Activated CD4-positive, CD25-positive, alpha-beta regulatory T cell treated with anti-CD3 and anti-CD28 coated beads, Interleukin-2, amount 50 U/mL, for 16 hours (primary cell): Measurements from ENCODE around the gene EGR2.

Experiments
- DNase-seq: peaks from one replicate; pipeline ENCODE4 v3.0.0-alpha.2; 2020; ENCODE audit warnings: low read depth, low spot score

The EGR2 gene

DNA sequence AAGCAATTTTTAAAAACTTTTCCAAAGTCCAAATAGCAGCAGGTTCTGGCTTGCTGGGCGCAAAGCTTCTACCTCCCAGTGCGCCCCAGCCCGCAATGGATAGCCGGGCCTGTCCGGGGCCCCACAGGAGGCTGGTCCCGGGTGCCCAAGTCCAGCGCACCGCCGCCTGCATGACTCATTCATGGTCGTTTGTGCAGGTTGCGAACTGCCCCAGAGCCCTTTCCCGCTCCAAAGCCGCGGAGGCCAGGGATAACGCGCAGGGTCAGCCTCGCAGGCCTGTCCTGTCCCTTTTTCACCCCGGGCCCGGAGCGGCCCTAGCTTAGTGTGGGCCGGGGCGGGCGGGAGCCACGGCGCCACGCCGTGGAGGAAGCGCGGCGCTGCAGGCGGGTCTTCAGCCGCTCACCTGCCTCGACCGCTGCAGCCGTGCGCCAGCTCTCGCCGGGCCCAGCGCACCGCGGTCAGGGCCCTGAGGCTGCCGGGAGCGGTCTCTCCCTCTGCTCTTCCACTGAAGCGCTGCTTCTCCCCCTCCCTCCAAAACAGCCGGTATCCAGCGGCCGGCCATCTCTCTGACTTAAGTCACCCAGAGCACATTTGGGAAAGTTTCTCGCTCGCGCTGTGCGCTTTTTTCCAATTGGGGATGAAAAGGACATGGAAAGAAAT lies 1.7 kb upstream of the EGR2 start:
- DNase-seq = no peak

DNA sequence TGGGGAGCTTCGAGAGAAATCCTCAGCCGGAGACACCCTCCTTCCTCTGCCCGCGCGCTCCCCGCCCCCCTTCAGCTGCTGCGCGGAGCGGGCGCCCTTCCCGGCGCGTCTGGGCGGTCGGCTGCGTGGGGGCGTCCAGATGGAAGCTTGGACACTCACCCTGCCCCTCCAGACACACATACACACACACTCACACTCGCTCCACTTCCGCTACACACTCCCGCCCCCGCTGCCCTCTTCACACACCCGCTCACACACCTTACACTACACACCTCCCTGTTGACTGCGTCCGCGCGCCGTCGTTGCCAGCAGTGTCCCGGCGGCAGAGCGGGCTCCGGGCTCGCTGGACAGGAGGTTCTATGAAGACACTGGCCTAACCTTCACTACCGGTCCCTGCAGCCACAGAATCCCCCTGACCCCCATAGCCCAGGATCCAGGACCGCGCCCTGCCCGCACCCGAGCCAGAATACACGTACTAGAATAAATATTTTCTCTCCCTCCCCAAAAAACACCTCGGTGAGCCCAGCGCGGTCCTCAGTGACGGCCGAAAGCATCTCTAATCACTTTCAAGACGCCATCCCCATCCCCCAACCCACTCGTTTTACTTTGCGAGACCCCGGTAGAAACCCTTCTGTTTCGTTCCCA lies 1.1 kb upstream of the EGR2 start:
- no peak for DNase-seq

DNA sequence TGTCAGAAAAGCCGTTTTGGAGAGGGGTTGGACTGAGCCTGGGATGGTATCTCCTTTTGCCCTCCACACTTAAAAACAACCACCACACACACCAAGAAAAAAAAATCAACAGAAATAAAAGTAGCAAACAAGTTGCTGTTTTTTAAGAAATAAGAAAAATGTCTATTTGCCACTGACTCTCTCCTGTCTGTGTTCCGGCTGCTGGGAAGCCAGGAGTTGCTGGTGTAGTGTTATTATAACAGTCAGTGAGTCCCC lies 163 bp downstream of the EGR2 start:
- DNase-seq = no peak

DNA sequence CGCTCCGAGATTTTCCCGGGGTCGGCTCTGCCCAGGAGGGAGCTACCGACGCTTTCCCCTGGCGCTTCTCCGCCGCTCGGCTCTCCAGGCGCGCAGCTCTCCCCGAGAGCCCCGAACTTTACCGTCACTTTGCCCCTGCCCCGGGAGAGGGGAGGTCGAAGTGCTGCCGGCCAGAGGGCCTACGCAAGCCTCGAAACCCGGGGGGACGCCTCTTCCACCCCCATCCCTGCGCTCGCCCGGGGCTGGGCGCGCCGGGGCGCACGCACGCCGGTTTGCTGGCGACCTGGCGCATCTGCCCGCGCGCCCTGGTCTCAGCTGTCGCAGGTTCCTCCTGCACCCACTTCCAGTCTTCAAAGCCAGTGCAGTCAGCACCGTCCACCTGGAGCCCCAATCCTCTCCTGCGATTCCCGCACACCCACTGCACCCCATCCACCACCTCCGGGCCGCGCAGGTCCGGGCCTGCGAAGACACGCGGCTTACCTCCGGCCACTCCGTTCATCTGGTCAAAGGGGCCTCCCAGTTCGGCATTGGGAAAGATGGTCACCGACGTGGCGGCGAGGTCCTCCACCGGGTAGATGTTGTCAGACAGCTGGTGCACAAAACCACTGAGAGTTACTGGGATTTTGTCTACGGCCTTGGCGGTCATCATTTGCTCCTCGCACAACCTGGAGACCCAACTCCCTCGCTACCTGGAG lies 638 bp downstream of the EGR2 start:
- no peak for DNase-seq

DNA sequence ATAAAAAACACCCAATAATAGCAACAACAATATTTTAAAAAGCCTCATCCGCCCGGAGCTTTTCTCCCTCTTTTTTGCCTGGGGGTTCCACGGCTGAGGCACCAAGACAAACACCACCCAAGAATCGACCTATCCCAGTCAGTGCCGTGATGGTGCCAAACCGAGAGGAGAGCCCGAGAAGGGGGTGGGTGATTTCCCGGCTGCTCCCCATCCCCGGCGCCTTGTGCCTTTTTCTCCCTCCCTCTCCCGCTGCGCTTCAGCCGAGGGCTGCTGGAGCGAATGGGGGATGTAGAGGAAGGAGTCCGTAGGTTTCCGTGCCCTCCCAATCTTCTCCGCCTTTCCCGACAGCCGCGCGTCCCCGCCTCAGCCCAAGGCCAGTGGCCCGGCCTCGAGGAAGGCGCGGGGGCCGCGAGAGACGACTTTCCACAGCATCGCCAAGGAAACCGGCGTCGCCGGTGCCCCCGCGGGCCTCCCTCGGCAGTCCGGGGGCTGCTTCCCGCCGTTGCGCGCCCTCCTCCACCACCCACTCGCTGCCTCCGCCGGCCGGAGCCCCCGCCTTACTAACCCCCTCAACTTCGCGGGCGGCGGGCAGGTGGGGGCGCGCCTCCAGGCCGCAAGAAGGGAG lies 1.3 kb downstream of the EGR2 start:
- no peak for DNase-seq

DNA sequence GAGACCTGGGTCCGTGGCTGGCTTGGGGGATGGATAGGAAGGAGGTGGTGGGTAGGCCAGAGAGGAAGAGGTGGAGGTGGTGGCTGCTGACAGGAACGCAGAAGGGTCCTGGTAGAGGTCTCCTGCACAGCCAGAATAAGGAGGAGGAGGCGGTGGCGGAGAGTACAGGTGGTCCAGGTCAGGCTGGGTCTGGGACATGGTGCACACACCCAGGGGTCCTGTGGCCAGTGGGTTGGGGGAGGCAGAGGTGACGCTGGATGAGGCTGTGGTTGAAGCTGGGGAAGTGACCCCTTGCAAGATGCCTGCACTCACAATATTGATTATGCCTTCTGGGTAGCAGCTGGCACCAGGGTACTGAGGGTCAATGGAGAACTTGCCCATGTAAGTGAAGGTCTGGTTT lies 2.2 kb downstream of the EGR2 start:
- DNase-seq = no peak

DNA sequence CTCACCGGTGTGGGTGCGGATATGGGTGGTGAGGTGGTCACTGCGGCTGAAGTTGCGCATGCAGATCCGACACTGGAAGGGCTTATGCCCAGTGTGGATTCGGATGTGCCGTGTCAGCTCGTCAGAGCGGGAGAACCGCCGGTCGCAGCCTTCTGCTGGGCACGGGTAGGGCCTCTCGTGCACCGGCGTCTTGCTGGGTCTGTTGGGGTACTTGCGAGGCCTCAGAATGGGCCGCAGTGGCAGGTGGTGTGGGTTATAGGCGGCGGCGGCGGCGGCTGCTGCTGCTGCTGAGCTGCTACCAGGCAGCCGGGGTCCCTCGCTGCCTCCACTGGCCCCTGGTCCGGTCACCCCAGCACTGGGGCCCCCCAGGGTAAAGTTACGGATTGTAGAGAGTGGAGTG lies 2.7 kb downstream of the EGR2 start:
- no peak for DNase-seq

DNA sequence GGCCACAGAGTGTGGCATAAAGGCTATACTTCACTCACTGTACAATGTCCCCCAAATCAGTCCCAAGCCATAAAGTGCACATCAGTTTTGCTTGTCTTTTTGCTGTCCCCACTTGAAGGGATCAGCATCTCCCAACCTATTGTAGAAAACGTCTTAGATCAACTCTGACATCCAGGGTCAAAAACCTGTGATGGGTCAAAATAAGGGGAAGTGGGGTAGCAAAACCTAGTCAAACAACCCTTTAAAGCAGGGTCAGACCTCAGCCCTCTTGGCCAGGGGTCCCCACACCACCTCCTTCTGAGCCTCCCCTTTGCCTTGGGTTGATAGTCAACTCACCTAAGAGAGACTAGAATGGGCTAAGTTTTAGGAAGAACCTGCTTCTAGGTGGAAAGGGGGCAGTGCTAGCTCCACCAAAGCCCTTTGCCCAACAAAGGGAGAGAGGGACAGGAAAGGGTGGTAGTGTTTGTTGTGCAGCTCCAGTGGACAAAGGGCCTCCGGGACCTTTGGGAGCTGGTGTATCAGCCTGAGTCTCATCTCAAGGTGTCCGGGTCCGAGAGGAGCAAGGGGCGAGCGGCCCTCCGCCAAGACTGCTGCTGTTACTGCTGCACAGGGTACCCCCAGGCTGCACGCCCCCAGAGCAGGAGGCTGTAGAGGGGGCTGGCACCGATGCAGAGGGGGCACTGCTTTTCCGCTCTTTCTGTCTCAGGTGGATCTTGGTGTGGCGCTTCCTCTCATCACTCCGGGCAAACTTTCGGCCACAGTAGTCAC lies 3.3 kb downstream of the EGR2 start:
- DNase-seq = no peak

DNA sequence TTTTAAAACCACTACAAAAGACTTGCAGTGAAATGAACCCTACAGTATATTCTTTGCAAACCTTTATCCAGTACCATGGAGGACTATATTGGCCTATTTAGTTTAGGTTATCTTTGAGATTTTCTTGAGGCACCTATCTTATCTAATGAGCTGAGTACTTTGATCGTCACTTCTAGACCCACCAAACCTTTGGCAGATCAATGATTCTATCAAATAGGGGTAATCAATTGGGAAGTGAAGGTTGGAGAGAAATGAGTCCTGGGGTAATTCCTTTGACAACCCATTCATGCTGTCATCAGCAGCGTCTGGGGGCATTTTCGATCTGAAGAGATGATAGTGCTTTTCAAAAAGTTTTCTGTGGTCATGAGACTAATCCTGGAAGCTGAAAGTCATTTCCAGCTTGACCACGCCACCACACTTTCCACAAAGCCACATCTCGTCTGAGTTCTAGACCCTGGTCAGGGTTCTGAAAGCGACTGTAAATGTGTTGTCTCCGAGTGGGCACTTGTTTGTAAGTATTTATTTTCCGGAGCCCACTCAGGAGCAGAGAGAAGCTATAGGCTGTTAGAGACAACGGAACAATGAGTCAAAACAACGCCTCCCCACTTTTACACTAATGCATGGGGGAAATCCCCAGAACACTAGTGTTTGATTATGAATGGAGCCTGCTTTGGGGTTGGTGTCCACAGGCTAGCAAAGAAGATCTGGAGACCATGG lies 4.8 kb downstream of the EGR2 start:
- peak; percentile 47 for DNase-seq

DNA sequence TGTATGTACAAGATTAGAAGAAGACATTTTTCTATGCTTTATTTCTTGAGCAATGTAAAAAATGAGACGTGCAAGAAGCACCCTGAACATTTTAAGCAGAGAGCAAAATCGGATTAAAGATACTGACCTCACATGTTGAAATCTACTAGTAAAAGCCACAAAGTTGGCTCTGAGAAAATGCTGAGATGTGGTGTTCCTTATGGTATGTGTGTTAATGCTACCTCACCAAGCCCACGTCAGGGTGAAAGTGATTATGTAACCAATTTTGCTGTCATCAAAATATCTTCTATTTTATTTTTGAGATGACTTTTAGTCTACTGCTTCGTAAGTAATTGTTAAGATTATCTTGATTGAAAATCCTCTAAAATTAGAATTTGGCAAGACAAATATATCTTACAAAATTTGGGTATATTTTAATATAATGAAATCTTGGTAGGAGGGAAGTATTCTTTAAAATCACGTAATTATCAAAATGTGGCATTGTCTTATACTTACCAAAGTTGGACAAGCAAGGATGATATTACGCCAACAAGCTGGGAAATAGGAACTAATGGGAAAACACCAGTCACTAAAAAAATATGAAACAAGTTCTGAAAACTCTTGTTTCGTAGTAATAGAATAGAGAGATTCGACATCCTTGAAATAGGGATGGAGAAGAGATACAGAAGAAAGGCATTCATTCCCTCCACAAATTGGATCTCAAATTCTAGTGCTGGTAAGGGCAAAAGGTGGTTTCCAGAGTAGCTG lies 5.8 kb downstream of the EGR2 start:
- no peak for DNase-seq

DNA sequence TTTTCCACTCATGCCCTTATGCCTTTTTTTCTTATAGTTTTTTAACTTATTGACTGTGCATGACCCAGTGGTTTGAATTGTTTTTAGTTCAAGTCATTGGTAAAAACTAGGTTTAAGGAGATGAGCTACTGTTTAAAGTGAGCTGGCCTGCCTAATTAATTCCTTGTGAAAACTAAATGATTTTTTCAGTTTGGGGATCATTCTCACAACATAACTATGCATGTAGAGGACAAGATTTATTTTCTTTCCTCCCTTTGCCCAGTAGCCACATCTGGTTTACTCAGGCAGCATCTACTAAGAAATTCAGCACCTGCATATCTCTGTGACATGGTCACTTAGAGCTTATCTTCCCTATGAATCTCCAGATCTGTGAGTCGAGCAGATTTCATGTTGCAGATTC lies 9.9 kb downstream of the EGR2 start:
- no peak for DNase-seq

DNA sequence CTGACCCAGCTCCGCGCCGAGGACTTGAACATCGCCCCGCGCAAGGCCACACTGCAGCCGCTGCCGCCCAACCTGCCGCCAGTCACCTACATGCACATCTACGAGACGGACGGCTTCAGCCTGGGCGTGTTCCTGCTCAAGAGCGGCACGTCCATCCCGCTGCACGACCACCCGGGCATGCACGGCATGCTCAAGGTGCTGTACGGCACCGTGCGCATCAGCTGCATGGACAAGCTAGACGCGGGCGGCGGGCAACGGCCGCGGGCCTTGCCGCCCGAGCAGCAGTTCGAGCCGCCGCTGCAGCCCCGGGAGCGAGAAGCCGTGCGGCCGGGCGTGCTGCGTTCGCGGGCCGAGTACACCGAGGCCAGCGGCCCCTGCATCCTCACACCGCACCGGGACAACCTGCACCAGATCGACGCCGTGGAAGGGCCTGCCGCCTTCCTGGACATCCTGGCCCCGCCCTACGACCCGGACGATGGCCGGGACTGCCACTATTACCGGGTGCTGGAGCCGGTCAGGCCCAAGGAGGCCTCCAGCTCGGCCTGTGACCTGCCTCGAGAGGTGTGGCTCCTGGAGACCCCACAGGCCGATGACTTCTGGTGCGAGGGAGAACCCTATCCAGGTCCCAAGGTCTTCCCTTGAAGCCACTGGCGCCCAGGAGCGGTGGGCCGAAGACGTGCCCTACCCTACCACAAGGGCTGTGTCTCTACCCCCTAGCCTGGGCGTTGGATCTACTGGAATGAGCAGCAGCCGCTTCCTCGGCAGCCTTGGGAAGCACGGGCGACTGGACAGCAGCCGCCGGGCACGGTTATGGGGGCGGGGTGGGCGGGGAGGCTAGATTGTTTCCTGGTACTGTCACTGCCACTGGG lies 10.7 kb downstream of the EGR2 start:
- DNase-seq = no peak

DNA sequence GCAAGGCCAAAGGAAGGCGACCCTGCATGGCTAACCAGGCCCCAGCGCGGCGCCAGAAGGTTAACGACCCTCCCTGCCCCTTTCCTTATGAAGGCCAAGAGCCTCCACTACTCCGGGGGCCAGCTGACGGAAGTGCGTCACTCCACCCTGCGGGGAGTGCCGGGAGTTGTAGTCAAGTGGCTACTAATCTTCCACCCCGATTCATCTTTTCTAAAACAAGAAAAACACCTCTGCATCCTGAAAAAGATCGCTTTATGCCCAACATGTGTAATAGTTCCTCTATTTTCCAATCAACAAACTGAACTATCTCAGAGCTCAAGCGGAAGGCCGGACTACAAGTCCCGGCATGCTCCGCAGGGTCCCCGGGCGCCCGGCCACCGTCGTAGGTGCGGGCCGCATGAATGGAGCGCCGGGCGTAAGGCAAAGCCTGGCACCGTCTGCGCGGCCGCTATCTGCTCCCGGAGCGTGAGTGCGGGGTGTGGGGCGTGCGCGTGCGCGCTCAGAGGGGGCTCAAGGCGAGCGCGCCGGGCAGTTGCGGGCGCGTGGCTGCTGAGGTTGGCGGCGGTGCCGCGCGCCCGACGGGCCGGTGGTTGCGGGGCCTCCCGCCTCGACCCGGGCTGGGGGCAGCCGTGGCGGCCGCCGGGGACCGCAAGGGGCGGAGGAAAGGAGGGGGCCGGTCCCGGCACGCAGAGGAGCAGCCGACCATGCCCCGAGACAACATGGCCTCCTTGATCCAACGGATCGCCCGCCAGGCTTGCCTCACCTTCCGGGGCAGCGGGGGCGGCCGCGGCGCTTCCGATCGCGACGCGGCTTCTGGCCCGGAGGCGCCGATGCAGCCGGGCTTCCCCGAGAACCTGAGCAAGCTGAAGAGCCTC lies 11.6 kb downstream of the EGR2 start, which contains the start of gene ADO:
TSS of gene ADO (plus strand) at position 365 of the 875 bp plus-strand sequence. CDS start at position 705, 340 bp downstream.
- DNase-seq = peak; percentile 68

DNA sequence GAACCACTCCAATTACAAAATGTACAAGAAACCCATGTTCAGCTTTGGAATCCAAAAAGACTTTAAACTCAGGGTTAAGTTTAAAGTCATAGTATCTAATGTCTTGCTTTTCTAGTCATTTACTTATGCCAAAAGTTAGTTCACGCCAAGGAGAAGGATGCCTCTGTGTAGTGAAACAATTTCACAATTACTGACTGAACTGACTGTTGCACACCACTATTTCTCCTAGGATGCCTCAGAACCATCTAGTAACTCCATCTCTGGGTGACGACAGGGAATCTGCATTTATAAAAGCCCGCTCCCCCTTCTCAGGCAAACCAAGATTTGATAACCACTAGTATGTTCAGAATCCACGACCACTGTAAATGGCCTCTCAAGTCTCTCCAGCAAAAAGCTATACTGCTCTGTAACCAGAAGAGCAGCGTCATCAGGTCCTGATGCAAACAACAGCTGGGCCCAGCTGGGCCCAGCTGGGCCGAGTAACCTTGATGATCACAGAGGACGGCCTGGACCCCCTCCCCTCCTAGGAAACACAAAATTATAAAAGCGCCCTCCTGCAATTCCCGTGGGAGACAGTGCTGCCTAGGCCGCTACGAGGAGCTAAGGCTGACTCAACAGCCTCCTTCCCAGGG lies 12.3 kb downstream of the EGR2 start:
- DNase-seq = no peak

DNA sequence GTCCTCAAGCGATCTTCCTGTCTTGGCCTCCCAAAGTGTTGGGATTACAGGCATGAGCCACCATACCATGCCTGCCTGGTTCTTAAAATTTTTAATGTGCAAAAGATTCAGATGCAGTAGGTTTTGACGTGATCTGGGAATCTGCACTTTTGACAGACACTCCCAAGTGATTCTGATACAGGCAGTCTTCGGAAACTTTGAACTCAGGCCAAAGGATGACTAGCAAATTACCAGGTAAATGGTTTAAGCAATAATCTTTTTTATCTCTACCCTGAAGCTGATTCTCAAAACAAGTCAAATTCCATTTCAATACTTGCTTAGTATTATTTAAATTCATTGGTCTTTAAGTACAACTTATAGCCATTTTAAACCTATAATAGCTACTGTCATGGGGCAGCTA lies 14.3 kb downstream of the EGR2 start:
- no peak for DNase-seq

DNA sequence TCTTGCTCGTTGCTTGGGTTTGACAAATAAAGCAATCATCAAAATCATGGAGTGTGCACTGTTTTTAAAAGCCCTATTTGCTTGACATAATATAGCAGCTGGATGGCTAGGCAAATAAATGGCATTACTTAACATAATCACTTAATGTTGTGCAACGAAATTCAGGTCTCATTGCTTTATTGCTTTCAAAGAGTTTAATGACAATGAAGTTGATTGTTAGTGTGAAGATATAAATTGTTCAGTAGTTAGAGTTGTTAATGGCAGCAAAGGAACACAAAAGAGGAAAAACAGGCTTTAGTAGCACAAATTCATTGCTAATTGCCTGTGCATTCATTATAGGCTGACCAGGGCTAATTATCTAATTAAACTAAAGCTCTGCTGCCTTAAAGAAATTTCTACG lies 19.3 kb downstream of the EGR2 start:
- no peak for DNase-seq

DNA sequence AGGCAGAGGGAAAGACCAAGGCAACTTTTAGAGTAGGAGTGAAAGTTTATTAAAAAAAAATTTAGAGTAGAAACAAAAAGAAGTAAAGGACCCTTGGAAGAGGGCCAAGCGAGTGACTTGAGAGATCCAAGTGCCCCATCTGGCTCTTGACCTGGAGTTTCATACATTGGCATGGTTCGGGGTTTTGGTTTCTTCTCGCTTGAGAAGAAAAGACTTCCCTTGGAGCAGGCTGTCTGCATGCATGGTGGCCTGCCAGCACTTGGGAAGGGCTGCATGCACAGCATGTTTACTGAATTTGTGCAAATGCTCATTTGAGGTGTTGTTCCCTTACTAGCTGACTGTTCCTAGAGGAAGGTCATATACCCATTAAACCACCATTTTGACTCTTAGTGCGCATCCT lies 20.4 kb downstream of the EGR2 start:
- no peak for DNase-seq

DNA sequence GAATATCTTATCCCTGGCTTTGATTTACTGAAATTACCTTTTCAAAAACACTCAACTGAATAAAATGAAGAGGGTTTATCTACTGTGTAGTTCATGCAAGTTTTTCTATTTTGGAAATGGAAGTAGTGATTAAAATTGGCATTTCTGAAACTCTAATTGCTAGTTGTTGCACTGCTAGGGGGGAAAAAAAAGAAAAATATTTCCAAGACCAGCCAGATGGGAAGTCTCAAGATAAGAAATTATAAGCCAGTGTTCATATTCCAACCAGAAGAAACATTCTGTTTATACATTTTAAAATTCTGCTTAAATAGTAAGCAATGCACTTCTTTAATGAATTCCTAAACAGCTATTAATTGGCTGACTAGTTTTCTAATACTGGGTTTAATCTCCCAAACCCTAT lies 21.1 kb downstream of the EGR2 start:
- DNase-seq = no peak
